ENCODE data around the gene LRRC49.

DNA sequence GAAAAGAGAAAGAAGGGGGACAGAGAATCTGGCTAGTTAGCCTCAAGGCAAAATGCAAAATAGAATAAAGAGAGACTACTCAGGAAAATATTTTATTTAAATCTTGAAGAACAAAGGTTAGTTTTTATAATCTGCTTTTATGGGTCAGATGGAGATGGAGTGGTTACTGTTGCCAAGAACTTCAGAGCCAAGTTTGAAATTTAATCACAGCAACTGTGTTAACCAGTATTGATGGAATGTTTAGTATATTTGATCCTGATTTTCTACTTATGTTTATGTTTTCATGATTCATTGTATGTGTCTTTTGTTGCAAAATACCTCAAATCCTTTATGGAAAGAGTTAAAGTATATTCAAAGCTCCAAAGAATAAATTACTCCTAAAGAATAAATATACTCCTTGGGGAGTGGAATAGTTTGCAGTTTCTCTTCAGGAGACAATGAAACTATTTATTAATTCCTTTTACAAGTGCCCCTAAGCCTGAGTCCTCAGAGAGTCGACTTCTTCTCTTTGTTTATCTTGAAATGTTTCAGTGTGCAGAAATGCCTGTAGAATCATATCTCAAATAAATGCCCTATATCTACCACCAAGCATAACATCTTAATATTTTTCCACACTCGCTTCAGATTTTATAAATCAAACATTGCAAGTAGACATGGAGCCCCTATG lies 161.8 kb downstream of the LRRC49 start:
- TF ChIP-seq POLR2A (IDR thresholded peaks at IDR 0.05) = no peak
- TF ChIP-seq, protein P1, sequence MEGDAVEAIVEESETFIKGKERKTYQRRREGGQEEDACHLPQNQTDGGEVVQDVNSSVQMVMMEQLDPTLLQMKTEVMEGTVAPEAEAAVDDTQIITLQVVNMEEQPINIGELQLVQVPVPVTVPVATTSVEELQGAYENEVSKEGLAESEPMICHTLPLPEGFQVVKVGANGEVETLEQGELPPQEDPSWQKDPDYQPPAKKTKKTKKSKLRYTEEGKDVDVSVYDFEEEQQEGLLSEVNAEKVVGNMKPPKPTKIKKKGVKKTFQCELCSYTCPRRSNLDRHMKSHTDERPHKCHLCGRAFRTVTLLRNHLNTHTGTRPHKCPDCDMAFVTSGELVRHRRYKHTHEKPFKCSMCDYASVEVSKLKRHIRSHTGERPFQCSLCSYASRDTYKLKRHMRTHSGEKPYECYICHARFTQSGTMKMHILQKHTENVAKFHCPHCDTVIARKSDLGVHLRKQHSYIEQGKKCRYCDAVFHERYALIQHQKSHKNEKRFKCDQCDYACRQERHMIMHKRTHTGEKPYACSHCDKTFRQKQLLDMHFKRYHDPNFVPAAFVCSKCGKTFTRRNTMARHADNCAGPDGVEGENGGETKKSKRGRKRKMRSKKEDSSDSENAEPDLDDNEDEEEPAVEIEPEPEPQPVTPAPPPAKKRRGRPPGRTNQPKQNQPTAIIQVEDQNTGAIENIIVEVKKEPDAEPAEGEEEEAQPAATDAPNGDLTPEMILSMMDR (IDR thresholded peaks at IDR 0.05) = no peak
